GM12875 (cell line): ENCODE data around the gene FGF10.

Experiments
- H3K4me3 ChIP-seq: one replicate; pipeline ENCODE4 v1.5.1; 2011; ENCODE audit warnings: low read depth, low read length, control low read depth
- TF ChIP-seq, protein P1 (sequence below): IDR thresholded peaks from 2 replicates; pipeline ENCODE4 v1.5.1; 2011; ENCODE audit warnings: low read depth, mild to moderate bottlenecking, control low read depth, inconsistent platforms, low read length, moderate library complexity, borderline replicate concordance; ENCODE audit not compliant: insufficient read depth

FGF10 gene

DNA sequence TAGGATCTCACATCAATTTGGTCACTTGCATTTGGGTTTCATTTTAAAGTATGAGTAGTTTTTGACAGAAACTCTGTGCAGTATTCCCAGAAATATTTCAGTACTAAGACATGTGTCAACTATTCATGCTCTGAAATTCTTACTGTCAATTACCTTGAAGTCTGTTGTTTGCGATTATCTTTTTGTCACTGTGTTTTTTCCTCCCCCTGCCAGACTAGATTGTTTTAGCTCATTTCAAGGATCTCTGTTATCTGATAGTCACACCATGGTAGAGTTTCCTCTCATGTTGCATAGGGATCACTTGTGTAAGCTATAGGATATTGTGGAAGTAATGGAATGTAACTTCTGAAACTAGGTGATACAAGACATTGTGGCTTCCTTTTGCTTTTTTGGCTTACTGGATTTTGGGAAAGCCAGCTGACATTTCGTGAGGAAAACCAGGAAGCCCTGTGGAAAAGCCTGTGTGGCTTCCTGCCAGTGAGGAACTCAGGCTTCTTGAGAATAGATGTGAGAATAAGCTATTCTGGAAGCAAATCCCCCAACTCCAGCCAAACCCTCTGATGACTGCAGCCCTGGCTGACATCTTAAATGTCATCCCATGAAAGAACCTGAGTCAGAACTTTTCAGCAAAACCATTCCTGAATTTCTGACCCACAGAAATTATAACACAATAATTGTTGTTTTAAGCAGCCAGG lies 122.2 kb downstream of the FGF10 start:
- TF ChIP-seq, protein P1, sequence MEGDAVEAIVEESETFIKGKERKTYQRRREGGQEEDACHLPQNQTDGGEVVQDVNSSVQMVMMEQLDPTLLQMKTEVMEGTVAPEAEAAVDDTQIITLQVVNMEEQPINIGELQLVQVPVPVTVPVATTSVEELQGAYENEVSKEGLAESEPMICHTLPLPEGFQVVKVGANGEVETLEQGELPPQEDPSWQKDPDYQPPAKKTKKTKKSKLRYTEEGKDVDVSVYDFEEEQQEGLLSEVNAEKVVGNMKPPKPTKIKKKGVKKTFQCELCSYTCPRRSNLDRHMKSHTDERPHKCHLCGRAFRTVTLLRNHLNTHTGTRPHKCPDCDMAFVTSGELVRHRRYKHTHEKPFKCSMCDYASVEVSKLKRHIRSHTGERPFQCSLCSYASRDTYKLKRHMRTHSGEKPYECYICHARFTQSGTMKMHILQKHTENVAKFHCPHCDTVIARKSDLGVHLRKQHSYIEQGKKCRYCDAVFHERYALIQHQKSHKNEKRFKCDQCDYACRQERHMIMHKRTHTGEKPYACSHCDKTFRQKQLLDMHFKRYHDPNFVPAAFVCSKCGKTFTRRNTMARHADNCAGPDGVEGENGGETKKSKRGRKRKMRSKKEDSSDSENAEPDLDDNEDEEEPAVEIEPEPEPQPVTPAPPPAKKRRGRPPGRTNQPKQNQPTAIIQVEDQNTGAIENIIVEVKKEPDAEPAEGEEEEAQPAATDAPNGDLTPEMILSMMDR, result no peak
- H3K4me3 ChIP-seq, result no peak overlapping the region

DNA sequence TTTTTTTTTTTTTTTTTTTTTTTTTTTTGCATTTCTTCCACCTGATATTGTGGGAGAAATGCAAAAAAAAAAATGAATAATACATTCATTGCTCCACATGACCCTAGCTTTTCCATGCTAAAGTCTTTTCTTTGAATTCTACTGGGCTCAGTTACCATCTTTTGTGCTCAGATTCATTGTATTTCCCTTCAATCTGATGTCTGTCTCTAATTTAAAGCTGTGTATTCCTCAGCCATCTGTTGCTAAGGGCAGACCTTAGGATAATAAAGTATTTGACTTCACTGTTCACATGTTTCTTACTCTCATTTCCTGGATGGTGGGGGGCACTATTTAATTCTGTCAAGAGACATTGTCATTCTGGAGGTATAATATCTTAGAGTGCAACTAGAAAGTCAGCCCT lies 123.5 kb downstream of the FGF10 start:
- H3K4me3 ChIP-seq, result no peak overlapping the region
- TF ChIP-seq, protein P1, result no peak

DNA sequence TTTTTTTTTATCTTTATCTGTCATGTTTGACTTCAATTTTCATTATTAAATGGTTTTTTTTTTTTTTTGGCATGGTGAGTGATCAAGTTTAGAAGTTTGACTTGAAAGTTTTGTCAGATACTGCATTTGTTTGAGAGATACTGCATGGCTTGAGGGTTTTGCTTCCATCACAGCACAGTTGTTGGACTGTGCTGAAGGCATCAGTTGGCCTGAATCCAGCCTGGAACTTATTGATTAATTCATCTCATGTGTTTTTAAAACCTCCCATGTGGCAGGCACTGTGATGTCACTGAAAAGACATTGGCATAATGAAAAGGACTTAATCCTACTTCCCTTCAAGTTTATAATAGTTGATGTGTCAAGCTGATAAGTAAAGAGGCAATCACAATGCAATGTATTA lies 128.4 kb downstream of the FGF10 start:
- no peak overlapping the region for H3K4me3 ChIP-seq
- TF ChIP-seq, protein P1, result no peak

DNA sequence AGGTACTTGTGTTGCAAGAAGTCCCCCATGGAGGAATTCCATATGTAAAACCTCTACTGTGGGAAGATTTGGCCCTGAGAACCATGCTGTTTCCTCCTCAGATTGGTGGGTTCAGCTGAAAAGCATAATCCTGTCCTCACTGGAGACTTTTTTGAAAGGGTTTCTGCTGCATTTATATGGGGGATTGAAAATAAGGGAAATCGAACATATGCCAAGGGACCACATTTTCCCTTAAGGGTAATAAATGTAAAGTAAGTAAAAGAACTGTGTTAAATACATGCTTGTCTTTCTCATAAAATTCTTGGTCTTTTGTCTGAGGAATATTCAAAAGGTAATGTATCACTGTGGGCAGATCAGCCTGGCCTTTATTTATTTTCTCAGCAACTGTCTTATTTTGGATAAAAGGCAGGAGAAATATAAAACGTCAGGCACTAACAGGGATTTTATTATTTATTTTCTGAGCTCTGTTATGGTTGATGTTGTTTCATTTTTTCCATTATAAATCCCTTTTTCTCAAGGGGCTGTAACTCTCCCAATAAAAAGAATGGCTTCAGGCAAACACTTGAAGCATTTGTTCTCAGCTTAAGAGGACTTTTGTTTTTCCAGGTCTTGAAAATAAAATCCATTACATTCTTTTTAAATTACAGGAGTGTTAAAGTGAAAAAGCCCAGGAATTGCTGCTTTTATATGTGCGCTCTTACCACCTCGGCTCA lies 131.4 kb downstream of the FGF10 start:
- H3K4me3 ChIP-seq, result no peak overlapping the region
- TF ChIP-seq, protein P1, result no peak

DNA sequence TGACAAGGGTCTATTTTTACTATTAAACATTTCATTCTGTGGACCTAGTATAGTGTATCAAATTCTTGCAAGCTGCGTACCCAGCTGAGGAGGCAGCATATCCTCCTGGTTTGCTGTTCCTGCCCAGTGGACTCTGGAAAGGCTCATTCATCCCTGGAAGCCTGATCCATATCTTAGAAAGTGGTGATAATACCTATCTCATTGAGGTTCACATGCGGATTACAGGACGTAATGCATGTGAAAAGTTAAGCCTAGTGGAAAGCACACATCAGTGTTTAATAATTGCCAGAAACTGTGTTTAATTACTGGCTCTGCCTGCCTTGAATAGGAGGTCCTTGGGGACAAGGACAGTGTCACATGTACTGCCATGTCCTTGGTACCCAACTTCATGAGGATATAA lies 132.0 kb downstream of the FGF10 start:
- TF ChIP-seq, protein P1, result no peak
- no peak overlapping the region for H3K4me3 ChIP-seq
